Vagina (tissue), 2 donors: Measurements from ENCODE around the gene ETS2. TPM values are rescaled to one million over a fixed set of nuclear protein-coding genes. Genes with fewer than 3 reads are reported as not detected.

Experiments used
- DNase-seq, 2 donors: peaks; one replicate each; pipeline ENCODE4 v3.0.0-alpha.2; 2017; ENCODE audit errors: extremely low spot score in 2 of 2
- H3K27ac ChIP-seq: fragments of 200-600 bp; sonication (generic); one replicate; pipeline ENCODE4 v1.5.1; 2019
- H3K27me3 ChIP-seq: fragments of 200-600 bp; sonication (generic); one replicate; pipeline ENCODE4 v1.5.1; 2019
- H3K36me3 ChIP-seq, 2 donors: fragments of 200-600 bp; sonication (generic); one replicate each; pipeline ENCODE4 v1.5.1; 2017 to 2019
- H3K4me1 ChIP-seq: fragments of 200-600 bp; sonication (generic); one replicate; pipeline ENCODE4 v1.5.1; 2019
- H3K4me3 ChIP-seq, 2 donors: fragments of 200-600 bp; sonication (generic); 1 replicate in 1 of 2; 2 replicates in 1 of 2; pipeline ENCODE4 v1.5.1; 2016 to 2019
- H3K9me3 ChIP-seq: fragments of 200-600 bp; sonication (generic); one replicate; pipeline ENCODE4 v1.5.1; 2019
- POLR2A ChIP-seq, 2 donors: fragments of 450-650 bp; IDR thresholded peaks; one replicate each; pipeline ENCODE4 v1.6.1; 2017; ENCODE audit warnings: antibody characterized with exemption in 2 of 2, mild to moderate bottlenecking in 2 of 2, moderate library complexity in 2 of 2
- POLR2AphosphoS5 ChIP-seq, 2 donors: sonication (generic); formaldehyde crosslinking; IDR thresholded peaks; one replicate each; pipeline ENCODE4 v1.9.0; 2017; ENCODE audit warnings: antibody characterized with exemption in 2 of 2, mild to moderate bottlenecking in 2 of 2, low read depth in 1 of 2; ENCODE audit not compliant: insufficient read depth in 1 of 2
- intact Hi-C: fragments of 100-400 bp; cut with DNase I; formaldehyde crosslinking; loops from one replicate; pipeline ENCODE4 v1.15.1; 2023
- total RNA-seq: library from RNA; depleted of rRNA; stranded (reverse); fragments of >200 nt; gene quantifications from one replicate; pipeline ENCODE4 v1.2.3, GENCODE V29; 2016
- TF ChIP-seq, protein P1 (sequence below), 3 experiments: fragments of 450-650 bp in 2 of 3; fragments of 200-600 bp in 1 of 3; sonication (generic) in 1 of 3; IDR thresholded peaks; one replicate each; pipeline ENCODE4 v1.5.1; 2017 to 2019; ENCODE audit warnings: antibody characterized with exemption in 3 of 3, mild to moderate bottlenecking in 2 of 3, moderate library complexity in 2 of 3

ETS2 gene
- total RNA-seq, 1 donor from 2014 or later: 134 TPM

DNA sequence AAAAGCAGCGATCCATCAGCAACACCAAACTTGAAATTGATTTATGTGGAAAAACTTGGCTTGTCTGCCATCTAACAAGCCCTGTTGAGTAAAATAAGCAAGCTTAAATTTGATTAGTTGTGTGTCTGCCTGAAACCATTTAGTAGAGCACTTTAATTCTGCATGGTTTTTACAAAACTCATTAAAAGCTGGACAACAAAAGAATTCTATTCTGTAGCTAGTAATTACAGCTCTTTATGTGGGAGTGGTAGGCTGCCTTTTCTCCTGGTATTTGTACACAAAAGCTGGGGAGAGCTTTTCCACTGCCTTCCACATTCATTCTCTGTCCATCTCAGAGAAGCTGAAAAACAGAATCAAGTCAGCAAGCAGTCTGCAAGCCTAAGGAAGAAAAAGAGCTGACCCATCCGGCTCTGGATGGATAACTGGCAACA, 1.7 kb downstream of the ETS2 start:
- Histone ChIP-seq H3K36me3 (peaks cover 0 to 28% of the 10 kb centered on the region in 2 donors), H3K9me3 (no peaks in the 10 kb centered on the region), H3K4me3 (peak overlapping the region; percentile 93 to 94), H3K27me3 (no peaks in the 10 kb centered on the region), H3K4me1 (peaks cover 39% of the 10 kb centered on the region), H3K27ac (peak overlapping the region; percentile 96)
- TF ChIP-seq, protein P1, sequence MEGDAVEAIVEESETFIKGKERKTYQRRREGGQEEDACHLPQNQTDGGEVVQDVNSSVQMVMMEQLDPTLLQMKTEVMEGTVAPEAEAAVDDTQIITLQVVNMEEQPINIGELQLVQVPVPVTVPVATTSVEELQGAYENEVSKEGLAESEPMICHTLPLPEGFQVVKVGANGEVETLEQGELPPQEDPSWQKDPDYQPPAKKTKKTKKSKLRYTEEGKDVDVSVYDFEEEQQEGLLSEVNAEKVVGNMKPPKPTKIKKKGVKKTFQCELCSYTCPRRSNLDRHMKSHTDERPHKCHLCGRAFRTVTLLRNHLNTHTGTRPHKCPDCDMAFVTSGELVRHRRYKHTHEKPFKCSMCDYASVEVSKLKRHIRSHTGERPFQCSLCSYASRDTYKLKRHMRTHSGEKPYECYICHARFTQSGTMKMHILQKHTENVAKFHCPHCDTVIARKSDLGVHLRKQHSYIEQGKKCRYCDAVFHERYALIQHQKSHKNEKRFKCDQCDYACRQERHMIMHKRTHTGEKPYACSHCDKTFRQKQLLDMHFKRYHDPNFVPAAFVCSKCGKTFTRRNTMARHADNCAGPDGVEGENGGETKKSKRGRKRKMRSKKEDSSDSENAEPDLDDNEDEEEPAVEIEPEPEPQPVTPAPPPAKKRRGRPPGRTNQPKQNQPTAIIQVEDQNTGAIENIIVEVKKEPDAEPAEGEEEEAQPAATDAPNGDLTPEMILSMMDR (IDR thresholded peaks at IDR 0.05): no peak
- no peak for TF ChIP-seq POLR2AphosphoS5 (IDR thresholded peaks at IDR 0.05; ENCODE audit: insufficient read depth in 1 of 2, low read depth in 1 of 2)
- TF ChIP-seq POLR2A (IDR thresholded peaks at IDR 0.05): no peak
- no peak for DNase-seq
- intact Hi-C loops: loop anchor here (5.0 to 10.0 kb wide), 2 partner anchors 73 to 105 kb away; no protein-coding TSS in a partner anchor

DNA sequence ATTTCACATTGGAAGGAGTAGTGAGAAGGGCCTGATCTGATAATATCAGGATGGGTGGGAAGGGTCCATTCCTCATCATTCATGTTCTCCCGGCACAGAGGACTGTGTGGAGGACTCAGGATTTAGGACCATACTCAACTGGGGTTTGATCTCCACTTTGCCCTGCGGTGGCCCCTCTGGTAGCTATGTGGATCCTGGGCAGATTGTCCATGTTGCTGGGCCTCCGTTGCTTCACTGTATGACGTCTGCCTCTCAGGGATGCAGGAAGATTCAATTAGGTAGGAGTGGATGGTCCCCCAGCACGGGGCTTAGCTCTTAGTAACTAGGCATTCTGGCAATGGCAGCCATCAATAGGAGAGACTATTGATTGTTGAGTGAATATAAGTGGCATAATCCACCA, 2.3 kb downstream of the ETS2 start:
- Histone ChIP-seq H3K4me3 (peak overlapping the region; percentile 93 to 94), H3K9me3 (no peaks in the 10 kb centered on the region), H3K27ac (peak overlapping the region; percentile 96), H3K36me3 (peaks cover 0 to 30% of the 10 kb centered on the region in 2 donors), H3K27me3 (no peaks in the 10 kb centered on the region), H3K4me1 (peaks cover 39% of the 10 kb centered on the region)
- TF ChIP-seq POLR2AphosphoS5 (IDR thresholded peaks at IDR 0.05; ENCODE audit: insufficient read depth in 1 of 2, low read depth in 1 of 2): no peak
- TF ChIP-seq POLR2A (IDR thresholded peaks at IDR 0.05): peak in 1 of 2 donors; percentile 1
- intact Hi-C loops: loop anchor here (5.0 to 10.0 kb wide), 2 partner anchors 73 to 104 kb away; no protein-coding TSS in a partner anchor
- DNase-seq: no peak

DNA sequence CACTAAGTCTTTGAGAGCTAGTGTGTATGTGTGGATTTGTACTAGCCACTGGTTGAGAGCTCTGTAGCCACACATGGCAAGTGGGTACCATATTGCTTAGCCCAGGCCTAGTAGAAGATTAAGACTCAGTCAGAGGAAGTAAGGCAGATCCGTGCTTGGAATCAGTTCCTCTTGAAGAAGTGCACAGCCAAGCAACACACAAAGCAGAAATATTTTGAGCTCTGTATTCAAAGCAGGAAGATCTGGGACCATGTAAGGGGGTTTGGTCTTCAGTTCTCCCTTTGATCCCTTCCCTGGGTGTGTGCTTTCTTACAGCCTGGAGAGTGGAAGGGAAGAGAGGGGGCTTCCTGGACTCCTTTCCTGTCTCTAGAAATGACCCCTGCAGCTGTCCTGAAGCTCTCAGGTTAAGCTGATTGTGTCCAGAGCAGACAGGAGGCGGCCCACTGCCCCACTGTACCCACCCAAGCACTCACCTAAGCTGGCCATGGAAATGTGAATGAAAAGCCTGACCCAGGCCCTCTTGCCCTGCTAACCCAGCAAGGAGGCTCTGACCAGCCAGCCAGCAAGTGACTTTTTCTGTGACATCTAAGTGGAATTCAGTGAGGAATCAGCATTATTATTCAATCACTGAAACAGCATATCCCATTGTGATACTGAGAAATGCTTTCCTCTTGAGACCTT, 3.6 kb downstream of the ETS2 start:
- H3K4me3 ChIP-seq: peak overlapping the region; percentile 26 to 94

DNA sequence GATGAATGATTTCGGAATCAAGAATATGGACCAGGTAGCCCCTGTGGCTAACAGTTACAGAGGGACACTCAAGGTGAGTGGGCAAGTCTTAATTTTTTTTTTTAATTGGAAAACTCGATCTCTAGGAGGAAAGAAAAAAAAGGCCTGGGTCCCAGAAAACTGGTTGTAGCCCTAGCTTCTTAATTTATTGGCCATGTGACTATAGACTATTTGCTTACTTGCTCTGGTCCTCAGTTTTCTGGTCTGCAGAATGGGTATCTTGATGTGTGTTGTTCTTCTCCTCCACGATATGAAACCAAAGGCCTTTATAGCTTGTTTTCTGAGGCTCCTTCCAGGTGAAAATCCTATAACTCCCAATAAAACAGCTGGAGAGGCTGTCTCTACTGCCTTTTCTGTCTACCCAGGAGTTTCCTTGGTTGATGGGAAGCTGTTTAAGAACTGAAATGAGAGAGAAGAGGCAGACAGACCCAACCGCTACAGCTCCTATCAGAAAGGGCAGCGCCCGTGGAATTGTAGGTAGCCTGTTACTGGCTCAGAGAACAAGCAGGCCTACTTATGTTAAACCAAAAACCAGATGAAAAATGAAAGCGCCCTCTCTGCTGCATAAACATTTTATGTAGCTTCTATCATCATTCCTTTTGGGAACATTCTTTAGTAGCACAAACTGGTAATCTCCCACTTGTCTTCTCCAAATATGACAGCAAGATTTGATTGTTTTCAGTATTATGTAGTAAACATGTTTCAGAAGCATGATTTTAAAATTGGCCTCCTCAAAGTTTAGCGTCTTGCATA, 4.5 kb downstream of the ETS2 start:
- peak overlapping the region in 1 of 2 donors; percentile 94 for H3K4me3 ChIP-seq
- intact Hi-C loops: no loop called here

More for the DNA sequence above, 3.6 kb downstream of the ETS2 start:
- TF ChIP-seq POLR2AphosphoS5 (IDR thresholded peaks at IDR 0.05; ENCODE audit: insufficient read depth in 1 of 2, low read depth in 1 of 2): no peak
- TF ChIP-seq POLR2A (IDR thresholded peaks at IDR 0.05): no peak
- TF ChIP-seq, protein P1 (IDR thresholded peaks at IDR 0.05): no peak
- H3K27me3 ChIP-seq: no peaks in the 10 kb centered on the region
- DNase-seq: no peak
- H3K4me1 ChIP-seq: peaks cover 39% of the 10 kb centered on the region
- H3K27ac ChIP-seq: peak overlapping the region; percentile 96
- H3K9me3 ChIP-seq: no peaks in the 10 kb centered on the region
- H3K36me3 ChIP-seq: peaks cover 0 to 44% of the 10 kb centered on the region in 2 donors
- intact Hi-C loops: loop anchor here (5.0 to 10.0 kb wide), 2 partner anchors 75 to 103 kb away; no protein-coding TSS in a partner anchor

DNA sequence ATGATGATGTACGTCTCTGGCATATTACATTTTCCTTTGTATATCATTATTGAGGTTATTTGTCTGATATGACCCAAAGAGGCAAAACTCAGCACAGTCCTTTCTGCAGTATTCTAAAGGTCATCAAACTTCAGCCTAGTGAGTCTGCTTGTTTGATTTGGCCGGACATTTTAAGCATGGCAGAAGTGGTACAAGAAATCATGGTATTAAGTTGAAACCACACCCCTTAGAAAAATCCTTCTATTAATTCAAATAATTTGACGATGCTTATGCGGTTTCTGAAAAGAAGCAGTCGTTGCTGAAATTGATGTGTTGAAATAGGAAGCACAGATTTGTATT, 5.1 kb downstream of the ETS2 start:
- no peak for DNase-seq
- TF ChIP-seq, protein P1 (IDR thresholded peaks at IDR 0.05): no peak
- TF ChIP-seq POLR2A (IDR thresholded peaks at IDR 0.05) (no peak), POLR2AphosphoS5 (IDR thresholded peaks at IDR 0.05; ENCODE audit: insufficient read depth in 1 of 2, low read depth in 1 of 2) (no peak)
- intact Hi-C loops: no loop called here
- Histone ChIP-seq H3K27ac (peak overlapping the region; percentile 96), H3K4me1 (peaks cover 39% of the 10 kb centered on the region), H3K36me3 (peaks cover 0 to 58% of the 10 kb centered on the region in 2 donors), H3K9me3 (no peaks in the 10 kb centered on the region), H3K27me3 (no peaks in the 10 kb centered on the region), H3K4me3 (peak overlapping the region in 1 of 2 donors; percentile 94)

More for the DNA sequence above, 4.5 kb downstream of the ETS2 start:
- Histone ChIP-seq H3K4me1 (peaks cover 39% of the 10 kb centered on the region), H3K27ac (peak overlapping the region; percentile 96), H3K9me3 (no peaks in the 10 kb centered on the region), H3K36me3 (peaks cover 0 to 53% of the 10 kb centered on the region in 2 donors), H3K27me3 (no peaks in the 10 kb centered on the region)
- no peak for DNase-seq
- TF ChIP-seq, protein P1 (IDR thresholded peaks at IDR 0.05): no peak
- TF ChIP-seq POLR2AphosphoS5 (IDR thresholded peaks at IDR 0.05; ENCODE audit: insufficient read depth in 1 of 2, low read depth in 1 of 2) (no peak), POLR2A (IDR thresholded peaks at IDR 0.05) (no peak)
